ENCODE data around the gene FAM168A.

- TF ChIP-seq POLR2A (IDR thresholded peaks at IDR 0.05) (no peak), CTCF (IDR thresholded peaks at IDR 0.05) (no peak)
Measured at GRCh38 chr11:73525611-73526010, 72.3 kb downstream of the FAM168A start.
